Measurements from ENCODE around the gene MAX. TPM values are rescaled to one million over a fixed set of nuclear protein-coding genes. Genes with fewer than 3 reads are reported as not detected.

Gene MAX
- total RNA-seq, 6 experiments from 2014 or later: 15.7 to 38.0 (median 31.7) TPM

DNA sequence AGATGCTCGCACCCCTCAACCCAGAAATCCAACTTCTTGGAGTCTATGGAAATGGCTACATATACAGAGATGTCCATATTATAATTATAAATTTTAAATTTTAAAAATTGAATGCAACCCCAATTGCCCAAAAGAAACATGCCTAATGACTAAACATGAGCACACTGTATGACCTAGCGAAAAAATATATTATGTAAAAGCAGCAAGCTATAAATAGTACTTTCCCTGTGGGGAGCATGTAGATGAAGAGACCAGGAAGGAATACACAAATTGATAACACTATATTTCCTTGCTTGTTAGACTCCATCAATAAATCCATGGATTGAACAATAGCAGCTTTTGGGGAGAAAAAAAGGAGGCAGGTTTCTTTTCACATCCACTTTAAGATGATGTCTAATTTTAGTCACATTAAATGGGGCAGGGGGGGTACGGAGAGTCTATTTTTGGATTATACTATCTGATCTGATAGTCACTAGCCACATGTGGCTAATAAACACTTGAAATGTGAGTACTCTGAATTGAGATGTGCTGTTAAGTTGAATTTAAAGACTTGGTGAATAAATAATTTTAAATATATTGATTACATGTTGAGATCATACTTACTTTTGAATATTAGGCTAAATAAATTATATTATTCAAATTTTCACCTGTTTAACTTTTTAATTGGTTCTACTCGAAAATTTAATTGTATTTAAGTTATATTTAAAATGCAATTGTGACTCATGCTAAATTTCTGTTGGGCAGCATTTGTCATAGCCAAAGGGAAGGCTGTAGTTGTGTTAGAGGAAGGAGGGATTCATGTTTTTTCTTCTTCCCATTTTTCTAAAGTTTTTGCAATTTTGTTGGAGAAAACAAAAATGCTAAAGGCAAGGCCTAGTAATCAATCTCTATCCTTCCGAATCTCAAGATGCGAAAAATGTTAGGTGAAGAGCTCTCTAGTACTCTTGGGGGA is 17.5 kb downstream of the MAX start:
- H3K27ac ChIP-seq: no peak overlapping the region
- 73% methylated on average over 6 of the region's 6 CpGs for WGBS (ENCODE audit: insufficient coverage, low coverage, low lambda C conversion rate, missing lambda C conversion rate)

DNA sequence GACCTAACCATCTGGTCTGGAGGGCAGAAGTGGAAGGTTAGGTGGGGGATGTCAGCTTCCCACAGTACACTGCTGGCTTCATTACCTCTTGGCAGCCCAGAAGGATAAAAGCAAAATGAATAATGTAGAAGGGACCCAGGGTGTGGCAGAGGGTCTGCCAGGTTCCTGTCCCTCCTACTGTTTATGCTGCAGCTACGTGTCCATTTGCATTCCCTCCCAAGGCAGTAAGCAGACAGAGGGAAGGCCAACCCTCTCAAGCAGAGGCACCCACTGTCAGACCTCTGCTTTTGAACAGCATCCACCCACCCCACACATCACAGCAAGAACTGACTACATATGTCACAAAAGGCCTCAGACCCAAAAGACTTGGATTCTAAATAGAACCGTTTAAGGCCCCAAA is 19.4 kb downstream of the MAX start:
- no peaks in the 10 kb centered on the region for H3K27me3 ChIP-seq
- 90% methylated on average over 2 of the region's 2 CpGs for WGBS (ENCODE audit: insufficient coverage, low coverage, low lambda C conversion rate, missing lambda C conversion rate)
- intact Hi-C loops (cut with DNase I): no loop called here
- H3K9me3 ChIP-seq: no peaks in the 10 kb centered on the region
- peaks cover 0 to 10% (median 0%) of the 10 kb centered on the region in 4 donors for H3K4me1 ChIP-seq
- no peak for ATAC-seq
- no peak for DNase-seq
- H3K4me3 ChIP-seq: no peak overlapping the region
- no peak overlapping the region for H3K27ac ChIP-seq
- peaks cover 2 to 44% (median 11%) of the 10 kb centered on the region in 4 donors for H3K36me3 ChIP-seq
- TF ChIP-seq, protein P1, sequence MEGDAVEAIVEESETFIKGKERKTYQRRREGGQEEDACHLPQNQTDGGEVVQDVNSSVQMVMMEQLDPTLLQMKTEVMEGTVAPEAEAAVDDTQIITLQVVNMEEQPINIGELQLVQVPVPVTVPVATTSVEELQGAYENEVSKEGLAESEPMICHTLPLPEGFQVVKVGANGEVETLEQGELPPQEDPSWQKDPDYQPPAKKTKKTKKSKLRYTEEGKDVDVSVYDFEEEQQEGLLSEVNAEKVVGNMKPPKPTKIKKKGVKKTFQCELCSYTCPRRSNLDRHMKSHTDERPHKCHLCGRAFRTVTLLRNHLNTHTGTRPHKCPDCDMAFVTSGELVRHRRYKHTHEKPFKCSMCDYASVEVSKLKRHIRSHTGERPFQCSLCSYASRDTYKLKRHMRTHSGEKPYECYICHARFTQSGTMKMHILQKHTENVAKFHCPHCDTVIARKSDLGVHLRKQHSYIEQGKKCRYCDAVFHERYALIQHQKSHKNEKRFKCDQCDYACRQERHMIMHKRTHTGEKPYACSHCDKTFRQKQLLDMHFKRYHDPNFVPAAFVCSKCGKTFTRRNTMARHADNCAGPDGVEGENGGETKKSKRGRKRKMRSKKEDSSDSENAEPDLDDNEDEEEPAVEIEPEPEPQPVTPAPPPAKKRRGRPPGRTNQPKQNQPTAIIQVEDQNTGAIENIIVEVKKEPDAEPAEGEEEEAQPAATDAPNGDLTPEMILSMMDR (IDR thresholded peaks at IDR 0.05): no peak
- no peak for TF ChIP-seq POLR2A (IDR thresholded peaks at IDR 0.05)

More for the DNA sequence above, 17.5 kb downstream of the MAX start:
- TF ChIP-seq, protein P1 (IDR thresholded peaks at IDR 0.05): no peak
- TF ChIP-seq POLR2A (IDR thresholded peaks at IDR 0.05): no peak
- Histone ChIP-seq H3K4me3 (no peak overlapping the region), H3K27me3 (no peaks in the 10 kb centered on the region), H3K36me3 (peaks cover 2 to 50% (median 16%) of the 10 kb centered on the region in 4 donors), H3K9me3 (no peaks in the 10 kb centered on the region), H3K4me1 (peaks cover 0 to 10% (median 0%) of the 10 kb centered on the region in 4 donors)
- DNase-seq (no peak), ATAC-seq (no peak)
- intact Hi-C loops (cut with DNase I): no loop called here

DNA sequence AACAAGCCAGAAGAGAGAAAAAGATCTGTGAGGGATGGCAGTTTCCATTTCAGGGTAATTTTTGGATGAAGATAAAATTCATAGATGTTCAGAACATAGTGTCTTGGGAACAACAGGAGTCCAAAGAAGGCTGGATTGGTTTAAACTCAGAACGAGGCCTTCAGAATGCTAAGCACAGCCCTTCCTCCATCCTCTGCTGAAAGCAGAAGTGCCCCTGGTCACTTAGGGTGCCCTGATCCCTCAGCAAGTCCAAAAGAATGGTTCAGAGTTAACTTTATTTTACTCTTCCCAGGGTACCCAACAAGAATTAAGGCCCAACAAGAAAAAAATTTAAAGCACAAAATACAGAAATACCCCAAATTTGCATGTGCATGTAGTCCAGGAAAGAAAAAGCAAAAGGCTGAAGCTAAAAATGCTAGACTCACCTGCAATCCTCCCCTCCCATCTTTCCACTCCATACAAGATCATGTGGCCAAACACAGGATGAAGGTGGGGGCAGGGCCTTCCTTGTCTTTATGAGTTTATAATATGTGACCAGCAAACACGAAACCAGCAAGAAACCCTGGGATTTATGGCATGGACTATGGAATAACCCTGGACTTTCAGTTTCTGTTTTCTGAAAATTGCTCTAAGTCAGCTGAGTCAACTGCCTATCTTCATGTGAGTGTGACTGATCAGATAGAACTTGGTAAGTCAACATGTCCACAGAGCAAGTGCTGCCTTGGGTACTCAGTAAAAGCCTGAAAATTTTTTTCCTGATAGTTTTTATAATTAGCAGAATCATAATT is 21.2 kb downstream of the MAX start:
- Histone ChIP-seq H3K9me3 (no peaks in the 10 kb centered on the region), H3K27ac (peak overlapping the region; percentile 8 to 39 (median 14)), H3K27me3 (no peaks in the 10 kb centered on the region), H3K36me3 (peaks cover 2 to 45% (median 13%) of the 10 kb centered on the region in 4 donors), H3K4me3 (no peak overlapping the region), H3K4me1 (peaks cover 0 to 10% (median 0%) of the 10 kb centered on the region in 4 donors)
- DNase-seq: no peak
- TF ChIP-seq POLR2A (IDR thresholded peaks at IDR 0.05): no peak
- TF ChIP-seq, protein P1 (IDR thresholded peaks at IDR 0.05): no peak
- ATAC-seq: peak; percentile 48 to 92 (median 76)
- WGBS (ENCODE audit: insufficient coverage, low coverage, low lambda C conversion rate, missing lambda C conversion rate): 28% methylated on average over 2 of the region's 2 CpGs
- intact Hi-C loops (cut with DNase I): no loop called here

DNA sequence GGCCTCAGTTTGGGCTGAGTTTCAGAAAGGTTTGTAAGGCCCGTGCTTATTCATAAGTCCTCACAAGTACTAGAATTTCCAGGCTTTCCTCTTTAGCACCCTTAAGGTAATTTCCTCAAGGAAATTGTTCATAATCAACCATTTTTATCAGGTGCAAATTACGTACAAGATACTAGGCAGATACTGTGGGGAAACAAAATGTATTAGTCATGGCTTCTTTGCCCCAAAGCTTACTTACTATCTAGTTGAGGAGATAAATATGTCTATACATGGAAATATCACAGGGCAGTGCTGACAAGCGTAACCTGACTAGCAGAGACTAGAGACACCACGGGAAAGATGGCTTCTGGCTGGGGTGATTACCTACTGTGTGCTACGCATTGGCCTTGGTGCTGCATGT is 22.5 kb downstream of the MAX start:
- ATAC-seq: no peak
- Histone ChIP-seq H3K27ac (no peak overlapping the region), H3K9me3 (no peaks in the 10 kb centered on the region), H3K36me3 (peaks cover 4 to 54% (median 16%) of the 10 kb centered on the region in 4 donors), H3K4me1 (peaks cover 0 to 10% (median 0%) of the 10 kb centered on the region in 4 donors), H3K4me3 (no peak overlapping the region), H3K27me3 (no peaks in the 10 kb centered on the region)
- TF ChIP-seq POLR2A (IDR thresholded peaks at IDR 0.05): no peak
- WGBS (ENCODE audit: insufficient coverage, low coverage, low lambda C conversion rate, missing lambda C conversion rate): 63% methylated on average over 4 of the region's 5 CpGs
- intact Hi-C loops (cut with DNase I): no loop called here
- DNase-seq: no peak

Measured in right lobe of liver (tissue), 6 donors.